Osteoblast (primary cell): ENCODE results near the gene STRA6. TPM values are rescaled to one million over a fixed set of nuclear protein-coding genes. Genes with fewer than 3 reads are reported as not detected.

Experiments used
- DNase-seq: peaks from one replicate; pipeline ENCODE4 v3.0.0; 2011; ENCODE audit warnings: low spot score, mixed read lengths; ENCODE audit not compliant: insufficient read length; ENCODE audit errors: missing footprints
- H2AFZ ChIP-seq: 2 replicates; pipeline ENCODE4 v1.6.0; 2011; ENCODE audit warnings: mild to moderate bottlenecking, low read length
- H3K27ac ChIP-seq: 2 replicates; pipeline ENCODE4 v1.5.1; 2011; ENCODE audit warnings: mild to moderate bottlenecking, low read depth, low read length, moderate library complexity
- H3K27me3 ChIP-seq: 2 replicates; pipeline ENCODE4 v1.6.0; 2012; ENCODE audit warnings: mild to moderate bottlenecking, control low read depth, inconsistent platforms, low read length, moderate library complexity; ENCODE audit not compliant: insufficient read depth
- H3K36me3 ChIP-seq: 2 replicates; pipeline ENCODE4 v1.5.1; 2011; ENCODE audit warnings: mild to moderate bottlenecking, low read length, control low read depth, moderate library complexity; ENCODE audit not compliant: insufficient read depth
- H3K4me1 ChIP-seq: 2 replicates; pipeline ENCODE4 v1.5.1; 2011; ENCODE audit warnings: mild to moderate bottlenecking, low read length, control low read depth, moderate library complexity; ENCODE audit not compliant: insufficient read depth
- H3K4me2 ChIP-seq: 2 replicates; pipeline ENCODE4 v1.6.0; 2011; ENCODE audit warnings: mild to moderate bottlenecking, low read length; ENCODE audit not compliant: insufficient read depth
- H3K4me3 ChIP-seq: fragments of 200-600 bp; sonication (generic); 3 replicates; pipeline ENCODE4 v1.5.1; 2012; ENCODE audit warnings: mild to moderate bottlenecking, low read length, inconsistent platforms; ENCODE audit not compliant: insufficient read depth
- H3K79me2 ChIP-seq: 2 replicates; pipeline ENCODE4 v1.6.0; 2012; ENCODE audit warnings: mild to moderate bottlenecking, low read length, control low read depth, inconsistent platforms; ENCODE audit not compliant: insufficient read depth
- H3K9me3 ChIP-seq: 2 replicates; pipeline ENCODE4 v1.5.1; 2011; ENCODE audit warnings: low read depth, low read length, control low read depth
- H4K20me1 ChIP-seq: 2 replicates; pipeline ENCODE4 v1.6.0; 2012; ENCODE audit warnings: mild to moderate bottlenecking, low read length, control low read depth; ENCODE audit not compliant: insufficient read depth
- total RNA-seq: library from RNA; depleted of rRNA; stranded (reverse); fragments of >200 nt; gene quantifications from 2 replicates; pipeline ENCODE4 v1.2.3, GENCODE V29; 2012
- TF ChIP-seq, protein P1 (sequence below): IDR thresholded peaks from 2 replicates; pipeline ENCODE4 v1.5.1; 2011; ENCODE audit warnings: mild to moderate bottlenecking, low read depth, low read length, moderate library complexity; ENCODE audit errors: extremely low read depth

STRA6 gene, protein sequence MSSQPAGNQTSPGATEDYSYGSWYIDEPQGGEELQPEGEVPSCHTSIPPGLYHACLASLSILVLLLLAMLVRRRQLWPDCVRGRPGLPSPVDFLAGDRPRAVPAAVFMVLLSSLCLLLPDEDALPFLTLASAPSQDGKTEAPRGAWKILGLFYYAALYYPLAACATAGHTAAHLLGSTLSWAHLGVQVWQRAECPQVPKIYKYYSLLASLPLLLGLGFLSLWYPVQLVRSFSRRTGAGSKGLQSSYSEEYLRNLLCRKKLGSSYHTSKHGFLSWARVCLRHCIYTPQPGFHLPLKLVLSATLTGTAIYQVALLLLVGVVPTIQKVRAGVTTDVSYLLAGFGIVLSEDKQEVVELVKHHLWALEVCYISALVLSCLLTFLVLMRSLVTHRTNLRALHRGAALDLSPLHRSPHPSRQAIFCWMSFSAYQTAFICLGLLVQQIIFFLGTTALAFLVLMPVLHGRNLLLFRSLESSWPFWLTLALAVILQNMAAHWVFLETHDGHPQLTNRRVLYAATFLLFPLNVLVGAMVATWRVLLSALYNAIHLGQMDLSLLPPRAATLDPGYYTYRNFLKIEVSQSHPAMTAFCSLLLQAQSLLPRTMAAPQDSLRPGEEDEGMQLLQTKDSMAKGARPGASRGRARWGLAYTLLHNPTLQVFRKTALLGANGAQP
- total RNA-seq = under 0.01 and 0.36 TPM in 2 replicates

DNA sequence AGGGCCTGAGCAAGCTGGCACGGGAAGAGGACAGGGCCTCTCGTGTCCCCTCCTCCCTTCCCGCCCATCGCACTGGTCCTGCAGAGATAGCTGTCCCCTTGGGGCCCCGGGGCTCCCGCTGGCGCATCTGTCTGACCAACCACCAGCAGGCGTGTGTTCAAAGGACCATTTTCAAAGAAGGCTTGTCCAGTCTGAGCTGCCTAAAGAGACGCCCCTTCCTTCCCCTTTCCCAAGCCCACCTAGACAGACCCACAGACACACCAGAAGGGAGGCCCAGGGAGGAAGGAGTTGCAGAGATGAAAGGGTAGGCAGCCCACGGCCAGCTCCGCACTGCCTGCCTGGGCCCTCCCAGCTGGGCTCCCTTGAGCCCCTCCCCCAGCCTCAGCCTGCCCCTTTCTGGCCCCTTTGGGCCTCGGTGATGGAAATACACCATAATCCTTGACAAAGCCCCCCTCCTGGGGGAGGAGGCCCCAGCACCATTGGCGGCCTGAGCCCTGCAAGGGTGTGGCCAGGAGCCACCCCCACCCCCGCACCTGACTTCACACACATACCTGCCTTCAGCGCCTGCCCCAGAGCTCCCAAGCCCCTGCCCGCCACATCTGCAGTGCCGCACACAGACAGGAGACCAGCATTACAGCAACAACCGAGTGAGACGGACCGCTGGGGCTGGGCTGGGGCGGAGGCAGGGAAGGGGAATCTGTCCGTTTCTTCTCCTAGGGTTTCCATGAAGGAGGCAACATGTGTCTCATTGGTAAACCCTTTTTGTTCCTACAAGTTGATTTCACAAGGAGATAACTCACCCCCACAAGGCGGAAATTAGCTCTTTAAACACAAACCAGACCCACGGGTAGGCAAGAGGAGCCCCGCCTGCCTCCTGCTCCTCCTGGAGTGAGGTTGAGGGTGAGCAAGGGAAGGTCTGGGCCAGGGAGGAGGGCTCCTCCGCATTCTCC is at the start of gene STRA6:
TSS of gene STRA6 (minus strand) at position 336 of the 950 bp plus-strand sequence. CDS start 520 bp downstream, outside the sequence.
- H3K27ac ChIP-seq = peak within 1 kb of the TSS; percentile 52
- TF ChIP-seq, protein P1, sequence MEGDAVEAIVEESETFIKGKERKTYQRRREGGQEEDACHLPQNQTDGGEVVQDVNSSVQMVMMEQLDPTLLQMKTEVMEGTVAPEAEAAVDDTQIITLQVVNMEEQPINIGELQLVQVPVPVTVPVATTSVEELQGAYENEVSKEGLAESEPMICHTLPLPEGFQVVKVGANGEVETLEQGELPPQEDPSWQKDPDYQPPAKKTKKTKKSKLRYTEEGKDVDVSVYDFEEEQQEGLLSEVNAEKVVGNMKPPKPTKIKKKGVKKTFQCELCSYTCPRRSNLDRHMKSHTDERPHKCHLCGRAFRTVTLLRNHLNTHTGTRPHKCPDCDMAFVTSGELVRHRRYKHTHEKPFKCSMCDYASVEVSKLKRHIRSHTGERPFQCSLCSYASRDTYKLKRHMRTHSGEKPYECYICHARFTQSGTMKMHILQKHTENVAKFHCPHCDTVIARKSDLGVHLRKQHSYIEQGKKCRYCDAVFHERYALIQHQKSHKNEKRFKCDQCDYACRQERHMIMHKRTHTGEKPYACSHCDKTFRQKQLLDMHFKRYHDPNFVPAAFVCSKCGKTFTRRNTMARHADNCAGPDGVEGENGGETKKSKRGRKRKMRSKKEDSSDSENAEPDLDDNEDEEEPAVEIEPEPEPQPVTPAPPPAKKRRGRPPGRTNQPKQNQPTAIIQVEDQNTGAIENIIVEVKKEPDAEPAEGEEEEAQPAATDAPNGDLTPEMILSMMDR = no peak
- H3K9me3 ChIP-seq = no peaks in the 10 kb centered on the region
- DNase-seq = peak; percentile 74
- no peak within 1 kb of the TSS for H3K4me3 ChIP-seq
- H2AFZ ChIP-seq = no peak within 1 kb of the TSS
- H3K4me2 ChIP-seq = no peak within 1 kb of the TSS
- no peaks in the 10 kb centered on the region for H3K27me3 ChIP-seq
- no peaks in the 10 kb centered on the region for H3K79me2 ChIP-seq
- peaks cover 34% of the 10 kb centered on the region for H3K4me1 ChIP-seq
- H4K20me1 ChIP-seq = no peaks in the 10 kb centered on the region
- H3K36me3 ChIP-seq = no peaks in the 10 kb centered on the region

DNA sequence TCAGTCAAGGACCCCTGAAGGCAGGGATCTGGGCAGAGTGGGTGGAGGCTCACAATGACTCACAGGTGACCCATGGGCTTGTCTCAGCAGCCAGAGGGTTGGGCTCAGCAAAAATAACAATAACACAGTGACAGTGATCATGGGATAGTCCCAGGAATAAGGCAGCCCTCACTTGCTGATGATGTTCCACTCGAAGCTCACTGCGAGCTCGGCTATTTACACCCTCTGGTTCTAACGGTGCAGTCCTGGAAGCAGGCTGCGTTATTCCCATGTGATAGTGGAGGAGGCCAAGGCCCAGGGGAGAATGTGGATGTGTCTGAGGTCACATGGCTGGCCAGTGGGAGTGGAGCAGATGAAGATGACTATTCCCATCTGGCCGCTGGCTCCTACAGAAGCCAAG is 49.7 kb upstream of the STRA6 start:
- Histone ChIP-seq H3K27ac (peak overlapping the region; percentile 6), H3K9me3 (no peaks in the 10 kb centered on the region), H3K4me1 (peaks cover 21% of the 10 kb centered on the region), H3K4me2 (peak overlapping the region; percentile 51), H4K20me1 (no peaks in the 10 kb centered on the region), H3K79me2 (no peaks in the 10 kb centered on the region), H2AFZ (no peak overlapping the region), H3K4me3 (no peak overlapping the region), H3K36me3 (no peaks in the 10 kb centered on the region), H3K27me3 (peaks cover 16% of the 10 kb centered on the region)
- TF ChIP-seq, protein P1 = no peak
- DNase-seq = peak; percentile 88

DNA sequence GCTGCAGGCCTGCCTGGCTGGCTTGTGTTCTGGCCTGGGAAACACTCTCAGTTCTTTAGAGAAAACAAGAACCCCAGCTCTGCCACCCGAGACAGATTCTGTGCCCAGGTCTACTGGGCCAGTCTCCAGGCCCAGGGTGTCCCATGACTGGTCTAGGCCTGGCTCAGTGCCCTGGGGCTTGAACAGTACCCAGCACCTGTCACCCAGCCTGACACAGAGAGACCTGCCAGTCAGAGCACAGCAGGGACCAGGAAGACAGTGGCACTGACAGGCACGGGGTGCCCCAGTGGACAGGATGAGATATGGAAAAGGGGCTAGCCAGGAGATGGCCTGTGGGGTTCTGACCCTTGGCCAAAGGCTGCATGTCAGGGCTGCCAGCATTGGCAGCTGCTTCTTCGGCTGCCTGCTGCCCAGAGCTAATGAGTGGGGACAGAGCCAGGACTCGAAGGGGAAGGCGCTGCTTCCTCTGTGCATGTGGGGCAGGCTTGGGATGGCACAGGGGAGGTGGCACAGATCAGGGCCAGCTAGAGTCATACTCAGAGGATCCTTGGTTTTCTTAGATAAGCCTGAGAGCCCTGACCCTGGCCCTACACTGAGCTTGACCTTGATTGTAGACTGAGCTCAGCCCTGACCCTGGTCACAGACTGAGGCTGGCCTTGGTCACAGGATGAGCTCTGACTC is 48.7 kb upstream of the STRA6 start:
- TF ChIP-seq, protein P1 = no peak
- Histone ChIP-seq H3K9me3 (no peaks in the 10 kb centered on the region), H3K79me2 (no peaks in the 10 kb centered on the region), H3K4me1 (peaks cover 21% of the 10 kb centered on the region), H2AFZ (no peak overlapping the region), H3K4me3 (no peak overlapping the region), H3K27me3 (peaks cover 10% of the 10 kb centered on the region), H3K27ac (no peak overlapping the region), H3K36me3 (no peaks in the 10 kb centered on the region), H4K20me1 (no peaks in the 10 kb centered on the region), H3K4me2 (no peak overlapping the region)
- DNase-seq = peak; percentile 64
